ENCODE results near the gene NR5A1.

DNA sequence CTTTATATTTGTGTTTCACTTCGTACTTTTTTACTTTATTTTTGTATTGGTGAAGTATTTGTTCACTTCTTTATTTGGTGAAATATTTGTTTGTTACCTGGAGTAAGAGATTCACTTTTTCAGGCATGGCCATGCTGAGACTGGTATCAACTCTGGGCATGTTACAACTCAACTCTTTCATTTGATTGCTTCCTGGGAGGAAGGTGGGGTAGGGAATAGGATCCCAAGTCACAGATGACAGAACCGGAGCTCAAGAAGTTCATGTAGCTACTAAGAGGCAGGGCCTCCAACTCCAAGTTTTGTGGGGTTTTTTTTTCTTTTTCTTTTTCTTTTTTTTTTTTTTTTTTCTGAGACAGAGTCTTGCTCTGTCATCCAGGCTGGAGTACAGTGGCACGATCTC, 63.0 kb downstream of the NR5A1 start:
- no peak for TF ChIP-seq EZH2phosphoT487 (IDR thresholded peaks at IDR 0.05; ENCODE audit: borderline replicate concordance)
- TF ChIP-seq, protein P1, sequence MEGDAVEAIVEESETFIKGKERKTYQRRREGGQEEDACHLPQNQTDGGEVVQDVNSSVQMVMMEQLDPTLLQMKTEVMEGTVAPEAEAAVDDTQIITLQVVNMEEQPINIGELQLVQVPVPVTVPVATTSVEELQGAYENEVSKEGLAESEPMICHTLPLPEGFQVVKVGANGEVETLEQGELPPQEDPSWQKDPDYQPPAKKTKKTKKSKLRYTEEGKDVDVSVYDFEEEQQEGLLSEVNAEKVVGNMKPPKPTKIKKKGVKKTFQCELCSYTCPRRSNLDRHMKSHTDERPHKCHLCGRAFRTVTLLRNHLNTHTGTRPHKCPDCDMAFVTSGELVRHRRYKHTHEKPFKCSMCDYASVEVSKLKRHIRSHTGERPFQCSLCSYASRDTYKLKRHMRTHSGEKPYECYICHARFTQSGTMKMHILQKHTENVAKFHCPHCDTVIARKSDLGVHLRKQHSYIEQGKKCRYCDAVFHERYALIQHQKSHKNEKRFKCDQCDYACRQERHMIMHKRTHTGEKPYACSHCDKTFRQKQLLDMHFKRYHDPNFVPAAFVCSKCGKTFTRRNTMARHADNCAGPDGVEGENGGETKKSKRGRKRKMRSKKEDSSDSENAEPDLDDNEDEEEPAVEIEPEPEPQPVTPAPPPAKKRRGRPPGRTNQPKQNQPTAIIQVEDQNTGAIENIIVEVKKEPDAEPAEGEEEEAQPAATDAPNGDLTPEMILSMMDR (conservative IDR thresholded peaks at IDR 0.05; ENCODE audit: low read length), result no peak
